Stimulated activated CD4-positive, alpha-beta T cell treated with anti-CD3 and anti-CD28 coated beads, Interleukin-4, amount 100 ng/mL, for 1 hour (primary cell): ENCODE measurements around the gene C6orf136.

Source experiments
- DNase-seq: peaks from one replicate; pipeline ENCODE4 v3.0.0-alpha.2; 2020

Gene C6orf136, protein sequence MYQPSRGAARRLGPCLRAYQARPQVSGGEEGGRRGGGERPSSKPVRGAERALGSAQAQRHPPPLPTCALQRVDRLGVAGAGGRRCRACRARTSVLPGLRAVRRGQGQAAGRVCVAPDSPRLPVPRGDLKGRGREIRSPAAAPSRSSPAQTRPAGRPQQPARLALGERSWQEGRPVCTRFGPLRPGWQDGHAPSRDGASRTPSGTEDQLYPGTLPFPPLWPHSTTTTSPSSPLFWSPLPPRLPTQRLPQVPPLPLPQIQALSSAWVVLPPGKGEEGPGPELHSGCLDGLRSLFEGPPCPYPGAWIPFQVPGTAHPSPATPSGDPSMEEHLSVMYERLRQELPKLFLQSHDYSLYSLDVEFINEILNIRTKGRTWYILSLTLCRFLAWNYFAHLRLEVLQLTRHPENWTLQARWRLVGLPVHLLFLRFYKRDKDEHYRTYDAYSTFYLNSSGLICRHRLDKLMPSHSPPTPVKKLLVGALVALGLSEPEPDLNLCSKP

DNA sequence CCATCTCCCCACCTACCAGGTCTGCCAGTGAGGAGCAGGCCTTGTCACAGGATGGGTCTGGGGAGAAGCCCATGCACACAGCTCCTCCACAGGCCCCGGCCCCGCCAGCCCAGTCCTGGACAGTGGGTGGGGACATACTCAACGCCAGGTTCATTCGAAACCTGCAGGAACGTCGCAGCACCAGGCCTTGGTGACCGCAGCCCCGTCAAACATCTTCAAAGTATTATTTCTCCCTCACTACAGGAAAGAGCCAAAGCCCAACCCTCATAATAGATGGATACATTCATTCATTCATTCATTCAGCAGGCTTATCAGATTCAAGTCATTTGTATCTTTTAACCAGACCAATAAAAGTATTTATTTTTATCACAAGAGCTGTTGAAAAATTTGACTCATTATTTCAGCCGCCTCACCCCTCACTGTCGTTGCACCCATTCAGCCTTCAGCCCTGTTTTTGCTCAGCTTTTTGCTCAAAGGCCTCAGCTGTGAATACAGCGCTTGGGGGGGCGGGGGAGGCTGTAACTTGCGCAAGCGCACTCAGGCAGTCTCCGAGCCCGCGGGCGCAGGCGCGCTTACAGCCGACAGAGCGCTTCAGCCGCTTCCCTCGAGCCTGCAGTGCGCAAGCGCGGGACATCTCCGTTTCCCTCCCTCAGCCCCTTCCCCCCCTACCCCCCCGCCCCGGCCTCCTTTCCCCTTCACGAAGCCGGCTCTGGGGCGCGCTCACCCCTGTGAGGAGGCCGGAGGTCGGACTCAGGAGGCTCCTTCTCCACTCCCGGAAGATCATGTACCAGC is at the start of gene C6orf136:
C6orf136 (plus strand) TSS at position 684 of the 792 bp plus-strand sequence; CDS start at position 783, 99 bp downstream.
- DNase-seq = peak; percentile 93

DNA sequence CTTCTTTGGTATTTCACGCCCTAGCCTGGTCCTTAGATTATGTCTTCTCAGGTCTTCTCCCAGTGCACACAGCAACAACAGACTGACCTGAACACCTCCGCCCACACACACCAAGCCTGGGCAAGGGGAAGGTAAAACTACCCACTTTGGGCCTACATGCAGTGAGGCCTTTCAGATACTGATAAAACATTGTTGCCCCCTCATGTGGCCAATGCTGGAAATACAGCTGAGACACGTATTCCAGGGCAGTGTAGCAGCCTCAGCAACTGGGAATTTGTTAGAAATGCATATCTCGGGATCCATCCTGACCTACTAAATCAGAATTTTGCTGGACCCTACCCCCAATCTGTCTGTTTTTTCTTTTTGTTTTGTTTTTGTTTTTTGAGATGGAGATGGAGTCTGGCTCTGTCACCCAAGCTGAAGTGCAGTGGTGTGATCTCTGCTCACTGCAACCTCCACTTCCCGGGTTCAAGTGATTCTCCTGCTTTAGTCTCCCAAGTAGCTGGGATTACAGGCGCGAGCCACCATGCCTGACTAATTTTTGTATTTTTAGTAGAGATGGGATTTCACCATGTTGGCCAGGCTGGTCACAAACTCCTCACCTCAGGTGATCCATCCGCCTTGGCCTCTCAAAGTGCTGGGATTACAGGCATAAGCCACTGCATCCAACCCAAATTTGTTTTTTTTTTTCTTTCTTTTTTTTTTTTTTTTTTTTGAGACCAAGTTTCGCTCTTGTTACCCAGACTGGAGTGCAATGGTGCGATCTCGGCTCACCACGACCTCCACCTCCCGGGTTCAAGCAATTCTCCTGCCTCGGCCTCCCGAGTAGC is 49.4 kb upstream of the C6orf136 start:
- peak; percentile 76 for DNase-seq

DNA sequence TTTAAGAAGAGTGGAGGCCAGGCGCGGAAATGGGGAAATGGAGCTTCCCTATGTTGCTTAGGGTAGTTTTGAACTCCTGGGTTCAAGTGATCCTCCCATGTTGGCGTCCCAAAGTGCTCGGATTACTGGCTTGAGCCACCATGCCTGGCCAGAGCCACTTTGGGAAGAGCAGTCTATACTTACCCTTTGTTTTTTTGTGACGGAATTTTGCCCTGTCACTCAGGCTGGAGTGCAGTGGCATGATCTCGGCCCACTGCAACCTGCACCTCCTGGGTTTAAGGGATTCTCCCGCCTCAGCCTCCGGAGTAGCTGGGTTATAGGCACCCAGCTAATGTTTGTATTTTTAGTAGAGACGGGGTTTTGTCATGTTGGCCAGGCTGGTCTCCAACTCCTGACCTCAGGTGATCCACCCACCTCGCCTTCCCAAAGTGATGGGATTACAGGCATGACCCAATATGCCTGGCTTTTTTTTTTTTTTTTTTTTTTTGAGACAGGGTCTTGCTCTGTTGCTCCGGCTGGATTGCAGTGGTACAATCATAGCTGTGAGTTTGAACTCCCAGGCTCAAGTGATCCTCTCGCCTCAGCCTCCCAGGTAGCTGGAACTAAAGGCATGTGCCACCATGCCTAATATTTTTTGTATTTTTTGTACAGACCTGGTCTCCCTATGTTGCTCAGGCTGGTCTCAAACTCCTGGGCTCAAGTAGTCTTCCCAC is 47.9 kb upstream of the C6orf136 start:
- DNase-seq = no peak

DNA sequence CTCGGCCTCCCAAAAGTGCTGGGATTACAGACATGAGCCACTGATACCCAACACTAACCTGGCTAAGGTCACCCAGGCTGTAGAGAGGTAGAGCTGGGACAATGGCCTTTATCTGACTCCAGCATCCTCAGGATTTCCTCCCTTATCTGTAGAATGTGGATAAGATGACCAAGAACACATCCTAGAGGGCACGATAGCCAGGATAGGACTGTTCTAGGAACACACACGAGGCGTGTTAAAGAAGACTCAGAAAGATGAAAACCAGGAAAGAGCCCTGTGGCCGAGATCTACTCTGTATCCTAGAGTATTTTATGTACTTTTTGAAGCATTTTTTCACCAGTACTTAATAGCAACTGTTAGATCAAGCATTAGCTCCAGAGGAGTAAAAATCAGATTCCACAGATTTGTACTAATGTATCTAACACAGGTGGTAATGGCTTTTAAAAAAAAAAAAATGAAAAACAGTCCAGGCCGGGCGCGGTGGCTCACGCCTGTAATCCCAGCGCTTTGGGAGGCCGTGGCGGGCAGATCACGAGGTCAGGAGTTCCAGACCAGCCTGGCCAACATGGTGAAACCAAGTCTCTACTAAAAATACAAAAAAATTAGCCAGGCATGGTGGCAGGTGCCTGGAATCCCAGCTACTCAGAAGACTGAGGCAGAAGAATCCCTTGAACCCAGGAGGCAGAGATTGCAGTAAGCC is 47.2 kb upstream of the C6orf136 start:
- no peak for DNase-seq

DNA sequence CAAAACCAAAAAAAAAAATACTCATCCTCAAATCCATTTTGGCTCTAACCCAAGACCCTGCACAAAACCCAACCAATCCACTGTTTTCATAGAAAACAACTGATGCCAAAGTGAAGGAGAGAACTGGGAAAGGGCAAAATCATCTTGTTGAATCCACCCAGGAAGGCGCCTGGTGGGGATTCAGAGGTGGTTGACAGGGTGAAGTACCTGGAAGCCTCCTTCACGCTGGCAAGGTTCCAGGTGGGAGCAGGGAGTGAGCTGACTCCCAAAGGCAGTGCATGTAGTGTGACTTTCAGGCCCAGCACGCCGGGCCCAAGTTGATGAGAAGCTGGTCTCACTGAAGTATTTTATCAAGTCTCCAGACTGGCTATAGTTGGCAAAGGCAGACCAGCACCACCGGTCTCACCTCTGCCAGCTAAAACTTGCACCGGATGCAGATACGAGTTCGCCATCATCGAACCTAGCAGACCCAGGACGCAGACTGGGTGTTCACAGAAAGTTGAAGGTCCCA is 46.4 kb upstream of the C6orf136 start:
- no peak for DNase-seq

DNA sequence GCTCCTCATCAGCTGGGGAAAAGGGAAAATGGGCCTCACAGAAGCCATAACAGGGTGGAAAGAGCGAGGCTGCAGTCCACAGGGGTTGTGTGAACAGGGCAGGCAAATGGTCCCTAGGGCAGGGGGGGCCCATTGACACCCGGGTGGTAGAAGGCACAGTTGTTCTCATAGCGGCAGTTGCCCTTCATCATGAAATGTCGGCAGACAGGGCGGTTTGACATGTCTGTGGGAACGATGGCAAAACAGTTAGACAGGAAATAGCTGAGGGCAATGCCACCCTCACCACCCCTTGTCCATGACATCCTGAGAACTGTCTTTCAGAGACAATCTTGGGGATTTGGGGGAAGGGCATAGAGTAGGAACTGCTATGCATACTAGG is 45.5 kb upstream of the C6orf136 start:
- DNase-seq = no peak

DNA sequence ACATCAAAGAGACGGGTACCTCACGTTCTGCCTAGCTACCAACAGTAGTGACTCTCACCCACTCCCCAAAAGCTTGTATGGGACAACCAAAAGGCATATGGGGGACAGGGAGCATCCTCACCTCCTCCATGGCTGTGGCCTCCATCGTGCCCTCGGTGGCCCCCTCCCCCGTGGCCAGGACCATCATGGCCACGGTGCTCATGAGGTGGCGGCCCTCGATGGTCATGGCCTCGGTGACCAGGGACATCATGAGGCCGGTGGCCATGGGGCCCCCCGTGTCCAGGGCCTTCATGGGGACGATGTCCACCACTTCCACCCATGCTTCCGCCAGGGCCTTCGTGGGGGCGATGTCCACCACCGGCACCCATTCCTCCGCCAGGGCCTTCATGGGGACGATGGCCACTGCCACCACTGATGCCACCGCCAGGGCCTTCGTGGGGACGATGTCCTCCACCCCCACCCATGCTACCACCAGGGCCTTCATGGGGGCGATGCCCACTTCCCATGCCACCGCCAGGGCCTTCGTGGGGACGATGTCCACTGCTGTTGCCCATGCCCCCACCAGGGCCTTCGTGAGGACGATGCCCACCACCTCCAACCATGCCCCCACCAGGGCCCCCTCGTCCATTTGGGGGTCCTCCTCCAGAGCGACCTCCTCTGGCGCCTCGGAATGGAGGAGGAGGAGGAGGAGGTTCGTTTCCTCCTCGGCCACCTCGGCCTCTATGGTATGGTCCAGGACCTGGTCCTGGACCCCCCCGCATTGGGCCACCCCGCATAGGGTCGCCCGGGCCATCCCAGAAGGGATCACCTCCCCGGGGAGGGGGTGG is 44.9 kb upstream of the C6orf136 start:
- DNase-seq = no peak

DNA sequence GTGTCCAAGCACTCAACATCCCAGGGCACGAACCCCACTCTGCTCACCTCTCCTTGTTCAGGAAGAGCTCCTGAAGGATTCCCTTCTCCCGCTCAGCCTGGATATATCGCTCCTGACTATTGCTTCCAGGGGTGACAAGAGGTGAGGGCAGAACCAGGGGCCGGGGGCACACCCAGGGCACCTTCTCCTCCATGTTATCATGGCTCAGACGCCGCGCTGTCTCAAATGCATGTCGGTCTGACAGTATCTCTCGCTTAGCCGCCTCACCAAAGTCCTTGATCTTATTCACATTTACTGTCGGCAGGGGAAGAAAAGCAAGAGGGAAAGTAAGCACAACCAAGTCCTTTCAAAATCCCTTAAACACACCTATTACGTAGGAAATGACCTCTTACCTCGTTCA is 43.0 kb upstream of the C6orf136 start:
- no peak for DNase-seq

DNA sequence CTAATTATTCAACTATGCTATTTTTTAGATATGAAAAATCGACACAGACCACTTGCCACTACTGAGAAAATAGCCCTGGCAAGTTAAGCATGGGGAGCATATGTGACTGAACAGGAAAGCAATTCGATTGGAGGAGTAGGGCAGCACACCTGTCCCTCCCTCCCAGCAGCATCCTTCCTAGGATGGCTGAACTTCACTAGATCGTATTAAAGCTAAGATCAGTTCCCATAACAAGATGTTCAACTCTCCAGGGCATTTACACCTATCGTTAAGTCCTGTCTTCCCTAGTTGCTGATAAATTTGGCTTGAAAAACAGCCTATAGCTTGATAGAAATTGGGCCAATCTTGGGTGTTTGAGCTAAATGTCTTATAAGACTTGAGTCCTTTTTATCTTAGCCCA is 36.9 kb upstream of the C6orf136 start:
- no peak for DNase-seq

DNA sequence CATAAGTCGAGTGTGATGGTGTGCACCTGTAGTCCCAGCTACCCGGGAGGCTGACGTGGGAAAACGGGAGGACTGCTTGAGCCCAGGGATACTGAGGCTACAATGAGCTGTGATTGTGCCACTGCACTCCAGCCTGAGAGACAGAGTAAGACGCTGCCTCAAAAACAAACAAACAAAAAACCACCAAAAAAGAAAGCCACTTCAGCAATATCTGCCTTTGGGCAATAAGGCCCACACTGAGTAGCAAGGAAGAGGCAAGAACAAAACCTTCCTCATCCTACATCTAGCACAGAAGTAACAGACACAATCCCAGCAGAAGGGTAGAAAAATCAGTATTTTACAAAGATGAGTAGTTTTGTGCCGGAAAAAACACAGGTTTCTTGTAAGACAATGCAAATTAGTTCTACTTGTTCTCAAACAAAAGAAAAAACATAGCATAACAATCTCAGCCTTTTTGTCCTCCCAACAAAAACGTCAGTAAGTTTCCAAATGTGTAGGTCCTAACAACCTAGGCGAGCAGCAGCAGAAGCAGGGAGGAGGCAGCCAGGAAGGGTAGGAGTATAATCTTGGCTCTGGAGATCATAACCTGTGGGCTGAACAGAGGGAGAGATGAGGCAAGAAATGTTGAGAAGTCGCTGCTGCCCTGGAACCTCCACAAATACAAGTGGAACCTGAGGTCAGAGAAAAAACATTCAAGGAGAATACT is 35.6 kb upstream of the C6orf136 start:
- no peak for DNase-seq

DNA sequence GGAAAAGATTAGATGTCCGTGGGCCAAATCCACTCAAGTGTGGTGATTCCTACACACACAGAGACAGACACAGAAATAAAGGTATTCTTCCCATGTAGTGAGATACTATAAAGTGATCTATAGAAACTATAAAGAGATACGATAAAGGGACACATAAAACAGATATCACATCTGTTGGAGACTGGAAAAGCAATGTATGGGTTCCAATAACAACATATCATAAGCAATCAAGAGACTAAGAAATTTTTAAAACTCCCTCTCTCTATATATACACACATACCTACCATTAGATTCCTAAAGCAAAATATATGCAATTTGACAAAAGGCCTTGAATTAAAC is 35.1 kb upstream of the C6orf136 start:
- DNase-seq = no peak

DNA sequence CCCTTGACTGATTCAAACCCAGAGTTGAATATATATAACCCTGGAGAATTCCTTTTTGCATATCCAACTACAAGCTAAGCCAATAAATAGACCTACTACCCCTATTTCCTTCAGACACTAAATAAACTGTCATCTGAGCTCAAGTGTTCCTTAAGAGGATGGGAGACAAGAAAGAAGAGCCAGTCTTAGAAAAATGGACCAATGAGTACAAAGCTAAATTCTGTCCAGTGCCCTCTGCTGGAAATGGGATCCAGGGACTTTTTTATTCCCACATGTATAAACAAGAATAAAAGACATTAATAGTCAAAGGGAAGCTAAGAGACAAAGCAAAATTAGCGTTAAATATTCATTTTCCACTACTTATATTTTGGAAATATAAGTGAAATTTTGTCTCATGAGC is 34.7 kb upstream of the C6orf136 start:
- no peak for DNase-seq

DNA sequence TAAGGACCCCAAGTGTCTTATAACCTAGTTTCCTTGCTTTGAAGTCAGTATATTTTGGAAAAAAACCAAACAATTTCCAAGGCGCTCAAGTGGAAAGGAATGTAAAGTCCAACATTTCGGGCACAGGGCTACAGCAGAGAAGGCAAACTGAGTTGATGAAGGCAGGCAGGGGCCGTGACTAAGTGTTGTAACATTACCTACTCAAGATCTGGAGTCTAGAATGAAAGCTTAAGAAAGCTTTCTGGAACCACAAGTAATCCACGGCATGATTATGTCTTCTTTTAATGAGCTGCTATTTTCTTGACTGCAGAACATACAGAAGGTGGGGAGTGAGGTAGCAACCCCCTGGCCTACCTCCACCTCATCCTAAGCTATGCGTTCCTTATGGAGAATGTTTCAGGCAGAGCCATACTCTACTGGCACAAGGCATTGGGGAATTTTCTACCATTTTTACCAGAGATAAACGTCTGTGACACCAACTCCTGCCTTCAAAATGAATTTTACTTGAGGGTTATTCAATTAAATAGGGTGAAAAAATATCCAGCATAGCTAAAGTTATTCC is 34.2 kb upstream of the C6orf136 start:
- no peak for DNase-seq

DNA sequence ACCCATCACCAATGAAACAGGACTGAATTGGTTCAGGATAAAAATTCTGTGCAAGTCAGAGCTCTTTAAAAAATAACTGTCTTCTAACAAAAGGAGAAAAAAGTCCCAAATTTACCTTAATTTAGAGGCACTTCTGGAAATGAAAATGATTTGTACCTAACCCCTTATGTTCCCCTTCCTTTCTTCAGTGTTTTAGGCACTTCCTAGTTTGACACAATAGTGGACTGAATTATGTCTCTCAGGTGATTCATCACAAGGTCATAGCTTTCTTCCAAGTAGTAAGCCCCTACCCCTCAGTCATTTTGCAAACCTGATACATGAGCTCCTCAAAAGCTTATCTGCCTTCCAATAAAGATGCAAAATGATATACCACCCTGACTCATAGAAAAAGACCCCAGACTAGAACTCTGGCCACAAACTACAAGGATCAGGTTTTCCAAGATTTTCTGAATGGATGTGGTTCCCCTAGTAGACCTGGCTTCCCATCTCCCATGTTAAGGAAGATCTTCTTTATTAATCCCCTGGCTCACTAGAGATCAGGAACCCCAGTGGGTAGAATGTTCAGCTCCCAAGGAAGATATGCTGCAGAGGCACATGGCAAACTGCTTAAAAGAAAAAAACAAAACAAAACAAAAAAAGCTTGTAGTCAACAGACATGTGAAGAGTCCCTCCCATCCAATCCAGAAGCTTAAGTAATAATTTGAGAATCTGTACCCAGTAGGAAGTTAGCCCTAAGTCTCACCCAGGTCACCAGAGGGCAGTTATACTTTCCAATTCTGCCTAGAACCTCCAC is 33.5 kb upstream of the C6orf136 start:
- DNase-seq = no peak

DNA sequence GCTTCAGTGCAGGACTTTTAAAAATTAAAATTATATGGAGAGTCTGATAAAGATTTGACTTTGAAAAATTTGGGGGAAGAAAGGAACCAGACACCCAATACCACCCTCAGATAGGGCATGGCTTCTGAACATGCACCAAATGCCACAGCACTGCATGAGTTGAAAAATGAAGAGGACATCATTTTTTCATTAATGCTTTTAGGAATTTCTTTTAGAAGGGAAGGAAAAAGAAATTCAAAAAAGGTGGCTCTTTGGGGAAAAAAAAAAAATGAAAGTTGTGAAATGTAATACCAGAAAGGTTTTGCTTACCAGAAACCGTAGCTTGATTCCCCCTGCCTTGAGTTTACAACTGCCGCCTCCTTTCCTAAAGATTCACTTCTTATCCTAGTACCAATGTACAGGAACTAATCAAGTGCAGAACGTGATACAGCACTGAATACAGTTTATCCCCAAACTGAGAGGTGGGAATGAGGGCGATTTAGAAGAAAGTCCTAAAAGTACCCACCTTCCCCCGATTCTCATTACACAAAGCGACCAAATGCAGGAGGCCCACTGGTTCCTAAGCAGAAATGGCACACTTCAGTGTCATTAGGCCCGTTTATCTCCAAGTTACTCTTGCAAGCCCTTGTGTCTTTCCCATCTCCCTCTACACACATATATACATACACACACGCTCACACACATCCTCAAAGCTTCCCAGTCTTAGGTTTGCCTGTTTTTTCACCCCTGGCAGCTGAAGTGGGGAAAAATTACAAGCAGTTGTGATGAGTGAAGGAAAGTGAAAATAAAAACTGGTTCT is 32.7 kb upstream of the C6orf136 start:
- DNase-seq = no peak

DNA sequence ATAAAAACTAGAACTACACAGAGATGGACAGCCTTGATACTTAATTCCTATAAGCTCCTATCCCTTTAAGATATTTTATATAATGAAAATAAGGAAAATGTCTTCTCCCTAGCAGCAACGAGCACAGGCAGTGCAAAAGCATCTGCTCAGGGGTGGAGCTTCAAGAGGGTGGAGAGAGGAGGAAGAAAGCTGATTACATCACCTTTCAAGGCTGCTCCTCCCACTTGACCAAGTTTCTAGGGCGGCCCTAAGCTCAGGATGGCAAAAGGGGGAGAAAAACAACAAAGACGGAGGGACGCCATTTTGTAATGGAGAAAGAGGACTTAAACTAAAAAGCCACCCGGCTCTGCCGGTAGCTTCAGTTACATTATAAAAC is 32.1 kb upstream of the C6orf136 start:
- peak; percentile 69 for DNase-seq

DNA sequence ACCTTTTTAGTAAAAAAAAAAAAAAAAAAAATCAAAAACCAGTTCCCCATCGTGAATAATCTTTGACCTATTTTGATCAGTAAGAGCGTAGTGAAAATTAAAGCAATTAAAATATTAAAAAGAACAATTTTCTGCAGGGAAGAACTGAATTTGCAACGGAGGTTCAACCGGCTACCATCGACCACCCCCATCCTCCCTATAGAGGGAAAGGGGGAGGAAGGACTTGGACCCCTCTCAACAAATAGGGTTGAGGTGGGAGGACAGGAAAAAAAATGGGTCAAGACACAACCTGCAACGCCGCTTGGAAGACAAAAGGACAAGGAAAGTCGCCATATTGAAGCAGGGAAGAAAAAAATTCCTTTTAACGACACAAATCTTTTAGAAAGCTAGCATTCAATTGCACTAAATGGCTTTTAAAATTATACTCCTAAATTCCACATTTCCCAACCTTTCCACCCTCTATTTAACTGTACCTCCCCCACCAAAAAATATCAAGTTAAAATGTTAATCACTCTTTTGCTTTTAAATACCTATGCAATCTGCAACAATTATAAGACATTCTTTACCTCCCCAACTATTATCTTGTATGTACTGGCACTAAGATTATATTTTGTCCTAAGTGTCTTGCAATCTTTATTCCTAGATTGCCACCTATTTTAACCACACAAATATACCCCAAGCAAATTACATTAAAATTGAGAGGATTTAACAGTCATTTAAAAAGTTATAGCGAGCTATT is 31.5 kb upstream of the C6orf136 start:
- DNase-seq = peak; percentile 23
